Stimulated activated CD8-positive, alpha-beta memory T cell treated with anti-CD3 and anti-CD28 coated beads, Interleukin-12 subunit alpha, Interleukin-12 subunit beta, amount 100 ng/mL, for 24 hours (primary cell): ENCODE measurements around the gene ADAMTSL3.
"Not testable (repeated sequence)": the region's sequence is repeated elsewhere in the genome, so short reads cannot be mapped to it uniquely, and the experiment has no call there.

Experiments
- DNase-seq: peaks from one replicate; pipeline ENCODE4 v3.0.0-alpha.2; 2020; ENCODE audit errors: extremely low read depth

The ADAMTSL3 gene

DNA sequence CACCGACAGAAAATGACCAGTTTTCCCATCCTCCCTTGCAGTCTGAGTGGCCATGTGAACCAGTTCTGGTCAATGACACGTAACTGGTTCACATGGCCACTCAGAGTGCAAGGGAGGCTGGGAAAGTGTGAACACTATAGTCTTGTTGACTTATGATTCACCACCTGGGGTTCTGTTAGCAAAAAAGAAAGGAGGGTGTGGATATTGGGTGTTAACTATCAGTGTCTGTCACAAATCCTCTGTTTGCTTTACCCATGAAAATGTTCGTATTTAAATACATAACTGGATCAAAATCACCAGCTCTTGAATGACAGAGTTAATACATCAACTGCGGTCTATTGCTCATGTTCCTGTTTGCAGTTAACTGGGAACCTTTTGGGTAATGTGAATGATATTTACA is 92.3 kb downstream of the ADAMTSL3 start:
- no peak for DNase-seq

DNA sequence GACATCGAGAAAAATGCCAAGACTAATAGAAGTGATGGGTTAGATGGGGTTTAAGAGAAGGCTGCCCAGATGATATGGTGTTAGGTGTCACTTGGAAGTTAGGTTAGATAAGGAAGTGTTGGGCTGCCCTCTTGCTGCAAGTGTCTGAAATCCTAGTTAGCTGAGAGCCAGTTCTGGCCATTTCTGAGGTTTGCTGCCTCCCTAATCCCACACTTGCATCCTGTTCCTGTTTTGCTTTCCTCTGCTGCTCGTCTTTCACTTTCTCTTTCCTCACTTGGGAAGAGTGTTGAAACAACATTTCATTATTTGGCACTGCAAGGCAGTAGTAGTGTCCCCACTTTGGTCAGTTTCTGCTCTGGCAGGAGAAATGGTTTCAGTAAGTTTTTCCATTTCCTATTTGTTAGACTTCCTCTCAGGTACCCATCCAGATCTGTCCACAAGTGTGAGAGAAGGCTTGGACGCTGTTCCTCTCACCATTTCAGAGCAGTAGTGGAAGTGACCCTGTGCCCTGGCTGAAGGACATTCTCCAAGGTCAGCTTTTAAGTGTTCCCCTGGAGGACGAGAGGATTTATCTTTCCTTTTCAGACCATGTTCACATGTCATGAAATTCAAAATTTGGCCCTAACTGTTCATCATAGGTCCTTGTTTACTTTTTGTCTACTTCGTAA is 93.3 kb downstream of the ADAMTSL3 start:
- no peak for DNase-seq

DNA sequence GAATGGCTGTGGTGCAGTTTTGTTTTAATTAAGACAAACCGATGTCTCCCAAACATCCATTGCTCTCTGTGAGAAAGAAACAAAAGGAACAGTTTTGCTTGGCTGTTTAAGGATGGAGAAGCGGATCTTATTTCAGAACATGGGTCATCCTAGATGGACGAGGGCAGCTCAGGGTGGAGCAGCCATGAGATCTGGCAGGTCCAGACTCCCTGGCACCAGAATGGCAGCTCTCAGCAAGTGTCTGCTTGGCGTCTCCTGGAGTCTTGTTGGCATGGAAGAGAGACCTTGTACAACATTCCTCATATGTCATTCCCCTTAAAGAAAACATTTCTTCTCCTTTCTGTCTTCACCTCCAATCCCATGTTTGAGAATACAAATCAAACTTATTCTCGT is 93.8 kb downstream of the ADAMTSL3 start:
- DNase-seq: no peak

DNA sequence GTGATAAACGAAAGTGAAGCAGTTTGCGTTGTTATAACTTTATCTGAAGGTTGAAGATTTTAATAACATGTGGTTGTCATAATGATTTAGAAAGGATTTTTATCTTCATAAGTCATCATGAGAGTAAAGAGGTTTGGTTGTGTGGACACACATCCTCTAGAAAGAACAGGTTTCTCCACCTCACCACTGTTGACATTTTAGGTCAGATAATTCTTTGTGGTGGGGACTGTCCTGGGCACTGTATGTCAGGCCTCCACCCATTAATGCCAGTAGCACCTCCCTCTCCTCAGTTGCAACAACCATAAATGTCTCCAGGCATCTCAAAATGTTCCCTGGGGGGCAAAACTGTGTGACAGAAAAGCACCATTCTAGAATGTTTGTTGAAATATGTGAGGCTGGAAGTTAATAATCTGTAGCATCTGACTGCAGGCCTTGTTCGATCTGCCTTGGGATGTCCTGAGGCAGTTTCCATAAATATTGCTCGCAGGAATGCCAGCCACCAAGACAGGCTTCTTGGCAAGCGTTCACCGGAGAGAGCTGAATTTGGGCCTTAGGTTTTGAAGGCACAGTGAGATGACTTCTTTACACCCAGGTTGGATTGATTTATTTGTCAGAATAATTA is 100.1 kb downstream of the ADAMTSL3 start:
- no peak for DNase-seq

DNA sequence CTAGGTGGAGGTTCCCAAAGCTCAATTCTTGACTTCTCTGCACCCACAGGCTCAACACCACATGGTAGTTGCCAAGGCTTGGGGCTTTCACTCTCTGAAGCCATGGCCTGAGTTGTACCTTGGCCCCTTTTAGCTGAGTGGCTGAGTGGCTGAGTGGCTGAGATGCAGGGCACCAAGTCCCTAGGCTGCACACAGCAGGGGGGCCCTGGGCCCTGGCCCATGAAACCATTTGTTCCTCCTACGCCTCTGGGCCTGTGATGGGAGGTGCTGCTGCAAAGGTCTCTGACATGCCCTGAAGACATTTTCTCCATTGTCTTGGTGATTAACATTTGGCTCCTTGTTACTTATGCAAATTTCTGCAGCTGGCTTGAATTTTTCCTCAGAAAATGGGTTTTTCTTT is 103.4 kb downstream of the ADAMTSL3 start:
- DNase-seq: not testable (repeated sequence)

DNA sequence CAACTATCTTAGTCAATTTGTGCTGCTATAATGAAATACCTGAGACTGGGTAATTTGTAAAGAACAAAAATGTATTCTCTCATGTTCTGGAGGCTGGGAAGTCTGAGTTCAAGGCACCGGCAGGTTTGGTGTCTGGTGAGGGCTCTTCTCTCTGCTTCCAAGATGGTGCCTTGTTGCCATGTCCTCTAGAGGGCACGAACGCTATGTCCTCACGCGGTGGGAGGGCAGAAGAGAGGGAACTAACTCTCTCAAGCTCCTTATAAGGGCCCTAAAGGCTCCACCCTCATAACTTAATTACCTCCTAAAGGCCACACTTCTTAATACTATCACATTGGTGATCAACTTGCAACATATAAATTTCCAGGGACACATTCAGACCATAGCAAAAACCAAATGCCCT is 108.4 kb downstream of the ADAMTSL3 start:
- no peak for DNase-seq

DNA sequence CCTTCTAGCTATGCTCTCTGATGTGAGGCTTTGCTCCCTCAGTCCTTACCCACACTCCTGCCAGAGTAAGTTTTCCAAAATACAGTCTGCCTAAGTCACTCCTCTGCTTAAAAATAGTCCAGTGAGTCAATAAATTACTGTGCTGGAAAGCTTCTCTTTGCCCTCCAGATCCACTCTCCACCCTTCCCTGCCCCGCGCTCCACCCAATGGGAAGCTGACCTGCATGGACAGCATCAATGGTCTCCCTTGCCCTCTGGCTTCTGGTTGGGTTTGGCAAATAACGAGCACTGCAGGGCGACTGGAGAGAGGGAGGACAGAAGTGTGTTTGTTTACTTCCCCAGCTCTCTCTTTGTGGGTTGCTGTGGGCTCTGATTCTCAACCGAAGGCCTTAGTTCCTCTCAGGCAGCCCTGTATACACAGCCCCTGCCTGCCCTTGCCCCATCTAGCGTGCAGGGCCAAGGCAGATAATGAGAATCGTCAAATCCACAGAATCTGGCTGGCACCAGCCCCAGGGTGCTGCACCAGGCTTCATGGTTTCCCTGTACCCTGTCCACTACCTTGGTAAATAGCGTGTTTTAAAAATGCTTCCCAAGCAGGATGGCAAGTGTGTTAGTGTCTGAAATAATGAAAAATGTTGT is 110.4 kb downstream of the ADAMTSL3 start:
- no peak for DNase-seq

DNA sequence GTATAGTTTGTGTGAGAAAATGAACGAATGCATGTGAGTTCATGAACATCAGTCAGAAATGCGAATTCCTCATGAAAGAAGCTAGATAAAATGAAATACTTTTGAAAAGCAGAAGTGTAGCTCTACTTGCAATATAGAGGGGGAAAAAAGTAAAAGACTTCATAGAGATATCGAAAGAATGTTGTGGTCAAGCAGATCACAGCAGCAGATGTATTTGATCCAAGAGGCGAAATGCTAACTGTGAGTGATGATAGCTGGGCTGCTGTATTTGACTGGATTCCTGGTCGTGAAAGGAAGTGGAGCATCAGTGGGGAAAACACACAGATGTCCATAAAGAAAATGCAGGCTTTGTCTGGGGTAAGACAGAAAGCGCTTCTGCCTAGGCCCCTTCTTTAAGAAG is 112.4 kb downstream of the ADAMTSL3 start:
- DNase-seq: no peak

DNA sequence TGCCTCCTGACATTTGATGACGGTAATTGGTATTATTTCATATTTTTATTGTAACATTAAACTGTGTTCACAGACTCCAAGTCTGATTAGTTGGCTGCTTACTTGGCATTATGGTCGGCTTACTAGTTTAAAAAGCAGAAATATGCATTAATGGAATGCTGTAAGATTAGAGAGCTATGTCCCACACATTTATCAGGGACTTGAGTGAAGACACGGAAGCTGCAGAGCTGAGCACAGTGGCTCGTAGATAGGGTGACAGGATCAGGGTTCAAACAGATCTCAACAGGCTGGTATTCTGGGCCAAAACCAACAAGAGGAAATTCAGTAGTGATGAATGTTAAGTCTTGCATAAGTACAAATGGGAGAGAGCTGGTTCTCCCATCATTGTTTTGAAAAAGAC is 113.8 kb downstream of the ADAMTSL3 start:
- DNase-seq: no peak

DNA sequence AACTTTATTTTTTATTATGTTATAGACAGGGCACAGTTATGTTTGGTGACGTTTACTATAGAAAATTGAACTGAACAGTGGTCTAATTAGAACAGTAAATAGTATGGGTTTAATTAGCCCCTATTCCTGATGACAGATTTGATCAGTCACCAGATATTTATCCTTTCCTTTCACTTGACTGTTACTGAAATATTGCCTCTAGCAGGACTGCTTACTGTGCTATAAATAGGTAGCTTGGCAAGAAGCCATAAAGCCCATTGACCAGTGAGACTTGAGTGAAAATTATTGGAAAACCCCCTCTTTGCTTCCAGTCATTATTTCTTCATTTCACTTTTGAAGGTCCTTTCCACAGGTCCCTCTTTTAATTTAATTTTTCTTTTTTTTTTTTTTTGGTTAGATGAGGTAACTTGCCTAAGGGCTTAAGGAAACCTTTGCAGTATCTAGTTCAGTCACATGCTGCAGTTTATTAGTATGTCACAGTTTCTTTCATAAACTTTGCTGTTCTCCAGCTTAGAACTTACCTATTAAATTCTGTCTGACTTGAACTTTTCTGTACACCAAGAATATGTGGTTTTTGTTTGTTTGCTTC is 115.6 kb downstream of the ADAMTSL3 start:
- DNase-seq: no peak

DNA sequence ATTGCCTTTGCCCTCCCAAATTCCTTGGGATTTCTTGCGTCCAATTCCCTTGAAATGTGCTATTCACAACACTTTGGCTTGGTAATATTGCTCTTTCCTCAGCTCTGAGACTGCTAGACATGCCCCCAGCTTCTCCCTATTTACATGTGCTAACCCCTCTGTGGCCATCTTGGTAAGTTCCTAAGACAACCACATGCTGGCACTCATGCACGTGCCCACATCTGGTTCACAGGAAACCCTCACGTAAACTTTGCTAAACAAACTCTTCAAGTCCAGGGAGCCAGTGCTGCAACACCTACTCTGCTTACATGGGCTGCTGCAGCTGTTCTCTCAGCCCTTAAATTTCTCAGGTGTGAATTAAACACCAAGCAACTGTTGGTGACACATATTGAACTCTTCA is 121.8 kb downstream of the ADAMTSL3 start:
- DNase-seq: no peak

DNA sequence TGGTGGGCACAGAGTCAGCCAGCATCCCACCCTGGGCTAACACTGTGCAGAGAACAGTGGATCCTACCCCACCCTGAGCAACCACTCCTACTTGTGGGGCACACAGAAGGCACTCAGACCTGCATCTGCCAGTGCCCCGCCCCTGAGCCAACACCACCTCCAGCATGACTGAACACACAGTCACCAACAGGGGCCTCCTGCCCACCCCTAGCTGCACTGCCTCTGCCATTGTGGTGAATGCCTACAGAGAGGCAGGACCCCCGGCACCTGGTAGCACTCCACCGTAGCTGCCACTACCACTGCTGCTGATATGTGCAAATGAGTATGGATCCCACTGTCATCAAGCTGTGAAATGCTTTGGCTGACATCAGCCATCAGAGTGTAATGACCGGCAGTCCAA is 123.1 kb downstream of the ADAMTSL3 start:
- DNase-seq: no peak

DNA sequence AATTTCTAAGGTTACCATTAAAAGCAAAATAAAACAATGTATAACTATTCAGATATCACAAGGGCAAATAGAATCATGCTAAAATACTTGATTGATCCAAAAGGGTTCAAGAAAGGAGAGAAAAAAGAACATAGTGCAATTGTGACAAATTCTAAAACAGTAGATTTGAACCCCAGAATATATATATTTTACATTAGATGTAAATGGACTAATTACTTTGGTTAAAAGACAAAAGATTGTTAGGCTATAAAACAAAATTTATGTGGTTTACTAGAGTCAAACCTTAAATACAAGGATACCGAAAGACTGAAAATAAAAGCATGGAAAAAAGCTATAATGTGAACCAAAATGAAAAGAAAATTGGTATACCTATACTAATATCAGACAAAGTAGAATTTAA is 129.3 kb downstream of the ADAMTSL3 start:
- DNase-seq: no peak

DNA sequence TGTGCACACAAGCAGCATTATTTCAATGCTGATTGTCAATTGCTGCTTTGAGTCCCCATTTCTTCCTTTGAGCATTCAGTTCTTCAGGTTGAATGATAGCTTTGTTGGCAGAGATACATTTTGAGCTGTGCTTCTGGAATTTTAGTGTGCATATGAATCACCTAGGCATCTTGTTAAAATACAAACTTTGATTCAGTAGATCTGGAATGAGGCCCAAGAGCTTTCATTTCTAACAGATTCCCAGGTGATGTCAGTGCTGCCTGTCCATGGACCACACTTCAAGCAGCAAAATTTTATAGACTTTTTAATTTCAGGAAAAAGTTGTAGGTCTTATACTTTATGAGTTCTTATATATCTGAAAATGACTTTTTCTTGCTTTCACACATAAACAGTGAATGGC is 131.1 kb downstream of the ADAMTSL3 start:
- no peak for DNase-seq

DNA sequence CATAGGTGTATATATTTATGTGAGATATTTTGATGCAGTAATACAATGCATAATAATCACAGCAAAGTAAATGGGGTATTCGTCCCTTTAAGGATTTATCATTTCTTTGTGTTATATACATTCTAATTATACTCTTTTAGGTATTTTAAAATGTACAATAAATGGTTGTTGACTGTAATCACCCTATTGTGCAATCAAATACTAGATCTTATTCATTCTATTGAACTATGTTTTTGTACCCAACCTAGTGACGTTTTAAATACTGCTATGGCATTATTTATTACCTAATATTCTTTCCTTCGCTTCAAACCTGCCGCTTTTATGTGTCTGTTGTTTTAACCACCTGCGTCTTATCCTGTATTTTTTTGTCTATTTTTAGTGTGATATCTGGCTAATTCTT is 132.4 kb downstream of the ADAMTSL3 start:
- DNase-seq: no peak

DNA sequence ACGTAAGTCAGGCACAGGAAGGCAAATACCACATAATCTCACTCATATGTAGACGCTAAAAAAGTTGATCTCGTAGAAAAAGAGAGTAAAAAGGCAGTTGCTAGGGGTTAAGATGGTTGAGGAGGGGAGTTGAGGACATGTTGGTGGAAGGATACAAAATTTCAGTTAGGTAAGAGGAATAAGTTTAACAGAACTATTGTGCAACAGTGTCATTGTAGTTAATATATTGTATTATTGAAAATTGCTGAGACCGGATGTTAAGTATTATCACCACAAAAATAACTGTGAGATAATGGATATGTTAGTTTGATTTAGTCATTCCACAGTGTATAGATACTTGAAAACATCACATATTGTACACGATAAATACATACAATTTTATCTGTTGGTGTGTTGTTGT is 139.1 kb downstream of the ADAMTSL3 start:
- DNase-seq: no peak

DNA sequence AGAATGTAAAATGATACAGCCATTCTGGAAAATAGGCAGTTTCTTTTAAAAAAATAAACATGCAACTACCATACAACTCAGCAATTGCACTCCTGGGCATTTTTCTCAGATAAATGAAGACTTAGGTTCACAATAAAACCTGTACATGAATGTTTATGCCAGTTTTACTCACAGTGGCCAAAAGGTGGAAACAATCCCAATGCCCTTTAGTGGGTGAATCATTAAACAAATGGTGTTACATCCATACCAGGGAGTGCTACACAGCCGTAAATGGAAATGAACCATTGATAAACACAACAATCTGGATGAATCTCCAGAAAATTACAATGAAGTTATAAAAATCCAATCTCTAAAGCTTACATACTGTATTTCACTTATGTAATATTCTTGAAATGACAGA is 140.3 kb downstream of the ADAMTSL3 start:
- DNase-seq: no peak

DNA sequence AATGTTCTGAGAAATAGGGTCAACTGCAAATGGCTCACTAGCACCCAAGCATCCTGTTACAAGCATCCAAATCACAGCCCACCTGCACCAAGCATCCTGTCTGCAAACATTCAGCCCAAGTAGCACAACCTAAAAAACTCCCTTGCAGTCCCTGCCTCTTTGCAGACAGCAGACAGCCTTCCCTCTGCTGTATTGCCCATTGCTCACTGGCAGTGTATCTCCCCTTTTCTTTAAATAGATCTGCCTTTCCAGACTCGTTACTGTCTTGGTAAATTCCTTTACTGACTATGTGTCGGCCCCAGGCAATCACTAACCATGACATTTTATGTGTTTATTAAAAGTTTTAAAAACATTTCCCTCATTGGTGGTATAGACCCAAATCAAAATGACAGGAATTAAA is 155.4 kb downstream of the ADAMTSL3 start:
- DNase-seq: no peak

DNA sequence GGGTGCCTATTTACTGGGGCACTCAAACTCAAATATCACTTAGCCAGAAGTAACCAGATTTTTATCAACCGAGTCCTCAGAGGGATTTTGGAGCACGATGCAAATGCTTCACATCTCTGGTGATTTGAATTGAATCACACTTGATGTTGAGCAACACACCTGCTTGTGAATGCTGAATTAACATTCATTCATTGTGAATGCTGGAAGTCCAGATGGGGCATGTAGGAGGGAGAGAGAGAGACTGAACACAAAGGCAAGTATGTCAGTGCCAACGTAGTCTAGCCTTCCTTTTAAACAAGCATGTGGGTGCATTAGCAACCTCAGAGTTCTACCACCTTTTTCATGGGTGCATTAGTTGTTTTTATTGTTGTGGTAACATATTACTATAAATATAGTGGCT is 156.2 kb downstream of the ADAMTSL3 start:
- no peak for DNase-seq

DNA sequence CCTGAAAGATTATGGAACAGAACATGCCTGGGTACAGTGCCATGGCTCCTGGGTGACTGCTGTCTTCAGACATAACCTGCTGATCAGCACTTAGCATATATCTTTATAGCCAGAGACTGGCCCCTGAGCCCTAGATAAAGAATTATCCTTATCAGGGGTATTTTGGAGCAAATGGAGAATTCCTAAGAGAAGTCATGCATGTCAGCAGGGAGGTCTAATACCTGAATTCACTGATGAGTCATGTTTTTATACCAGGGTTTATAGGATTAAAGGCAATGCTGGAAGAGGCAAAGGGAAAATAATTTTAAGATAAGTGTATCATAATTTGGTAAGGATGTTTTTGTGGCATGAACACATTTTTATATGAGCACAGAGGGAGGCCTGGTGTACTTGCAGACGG is 159.8 kb downstream of the ADAMTSL3 start:
- no peak for DNase-seq

DNA sequence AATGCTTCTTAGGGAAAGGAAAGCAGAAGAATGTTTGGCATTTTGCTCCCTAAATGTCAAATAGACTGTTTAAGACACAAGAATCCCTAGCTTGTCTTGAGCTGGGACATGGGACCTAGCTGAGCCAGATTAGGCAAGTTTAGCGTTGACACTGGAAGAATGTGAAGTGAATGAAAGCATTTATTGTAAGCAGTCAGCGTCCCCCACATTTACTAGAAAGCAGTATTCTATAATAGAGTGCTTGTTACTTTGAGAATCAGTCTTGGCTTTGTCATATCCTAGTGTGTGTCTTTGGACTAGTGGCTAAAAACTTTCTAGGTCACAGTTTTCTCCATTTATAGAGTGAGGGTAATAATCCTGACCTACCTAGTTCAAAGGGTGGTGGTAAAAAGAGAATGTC is 161.6 kb downstream of the ADAMTSL3 start:
- DNase-seq: no peak

DNA sequence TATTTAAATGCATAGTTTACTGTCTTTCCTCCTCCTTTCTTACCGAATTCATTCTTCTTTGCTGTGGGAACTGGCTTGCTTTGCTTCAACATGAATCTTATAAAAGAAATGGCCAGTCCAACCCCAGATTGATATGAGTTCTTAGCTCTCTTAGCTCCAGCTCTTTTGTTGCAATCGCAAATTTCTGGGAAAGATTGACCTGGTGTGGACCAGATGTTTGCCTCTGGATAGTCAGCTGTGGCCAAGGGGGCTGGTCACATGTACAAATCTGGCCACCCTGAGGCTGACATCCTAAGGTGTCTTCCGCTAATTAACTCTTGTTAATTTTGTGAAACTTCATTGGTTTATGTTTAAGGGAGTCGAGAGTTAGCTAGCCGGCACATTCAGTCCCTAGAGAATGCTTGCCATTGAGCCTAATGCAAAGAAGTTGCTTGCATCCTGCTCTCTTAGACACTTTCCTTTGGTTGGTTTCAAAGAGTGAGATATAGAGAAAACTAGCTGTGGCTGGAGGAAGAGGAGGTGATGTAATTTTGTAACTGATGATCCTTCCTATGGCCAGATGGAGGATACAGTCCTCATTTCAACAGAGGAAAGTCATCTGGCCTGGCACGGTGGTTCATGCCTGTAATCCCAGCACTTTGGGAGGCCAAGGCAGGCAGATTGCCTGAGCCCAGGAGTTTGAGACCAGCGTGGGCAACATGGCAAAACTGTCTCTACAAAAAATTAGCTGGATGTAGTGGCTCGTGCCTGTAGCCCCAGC is 162.4 kb downstream of the ADAMTSL3 start:
- DNase-seq: no peak
